Keratinocyte (primary cell): ENCODE measurements around the gene TTC4.

Experiments used
- CTCF ChIP-seq, 3 experiments: IDR thresholded peaks in 1 of 3; conservative IDR thresholded peaks in 1 of 3; optimal IDR thresholded peaks in 1 of 3; 2 replicates in 2 of 3; 3 replicates in 1 of 3; pipeline versions ENCODE3 to v1.5.1; 2011; ENCODE audit warnings: low read length in 3 of 3, mild to moderate bottlenecking in 3 of 3, moderate library complexity in 2 of 3, control low read depth in 1 of 3, inconsistent platforms in 1 of 3; ENCODE audit not compliant: insufficient read depth in 2 of 3; ENCODE audit errors: extremely low read depth in 1 of 3
- EZH2 ChIP-seq: IDR thresholded peaks from one replicate; pipeline ENCODE4 v1.6.1; 2012; ENCODE audit warnings: inconsistent platforms, mild to moderate bottlenecking, low read length, moderate library complexity

GRCh38 chr1:54671985-54672608, 43.6 kb upstream of the TTC4 start:
- peak; percentile 92 to 96 (median 95) for TF ChIP-seq CTCF (optimal IDR thresholded peaks at IDR 0.05 in 1 of 3, IDR thresholded peaks at IDR 0.05 in 1 of 3, conservative IDR thresholded peaks at IDR 0.05 in 1 of 3; ENCODE audit: extremely low read depth in 1 of 3, insufficient read depth in 2 of 3, low read length in 3 of 3)
- TF ChIP-seq EZH2, result no peak
